ENCODE data around the gene IFT122. TPM values are rescaled to one million over a fixed set of nuclear protein-coding genes. Genes with fewer than 3 reads are reported as not detected.

Gene IFT122
- total RNA-seq, 2 experiments from 2014 or later, result 21.6 to 37.0 TPM

GRCh38 chr3:129485721-129486663, 46.0 kb downstream of the IFT122 start:
- Histone ChIP-seq H3K27ac (ENCODE audit: low read depth, low read length, poor library complexity, severe bottlenecking) (no peak overlapping the region), H2AFZ (ENCODE audit: low read length) (no peak overlapping the region), H3K79me2 (ENCODE audit: insufficient read depth, low read depth, low read length) (no peaks in the 10 kb centered on the region), H3K9me3 (ENCODE audit: low read length) (no peaks in the 10 kb centered on the region), H3K4me2 (ENCODE audit: low read length) (no peak overlapping the region), H4K20me1 (ENCODE audit: insufficient read depth, low read length) (no peaks in the 10 kb centered on the region), H3K4me3 (ENCODE audit: low read depth, low read length, poor library complexity, severe bottlenecking) (no peak overlapping the region), H3K9me2 (ENCODE audit: insufficient read depth, low read length) (no peaks in the 10 kb centered on the region), H3K4me1 (ENCODE audit: insufficient read depth, low read length, poor library complexity, severe bottlenecking) (no peaks in the 10 kb centered on the region), H3K36me3 (ENCODE audit: insufficient read depth, low read length) (peaks cover 7% of the 10 kb centered on the region)
- ChIA-PET POLR2A (interaction anchor here (1.5 kb wide), 1 partner anchor 16 kb away, joined by 3 read pairs; no protein-coding TSS in a partner anchor), CTCF (ENCODE audit: unreplicated experiment) (interaction anchor here (1.0 kb wide), 1 partner anchor 102 kb away, joined by 3 read pairs; no protein-coding TSS in a partner anchor)
- no peak for TF ChIP-seq CTCF (conservative IDR thresholded peaks at IDR 0.05; ENCODE audit: low read length)
- no peak for TF ChIP-seq EZH2phosphoT487 (IDR thresholded peaks at IDR 0.05; ENCODE audit: borderline replicate concordance, low read depth, low read length)
- BruUV-seq (replicated peaks), result no TSS peak
- intact Hi-C loops (cut with micrococcal nuclease; ENCODE audit: unreplicated experiment), result no loop called here
- DNase-seq (ENCODE audit: low spot score), result no peak

GRCh38 chr3:129486664-129487035, 46.6 kb downstream of the IFT122 start:
- intact Hi-C loops (cut with micrococcal nuclease; ENCODE audit: unreplicated experiment), result no loop called here
- Histone ChIP-seq H4K20me1 (ENCODE audit: insufficient read depth, low read length) (no peaks in the 10 kb centered on the region), H3K36me3 (ENCODE audit: insufficient read depth, low read length) (peaks cover 7% of the 10 kb centered on the region), H3K9me3 (ENCODE audit: low read length) (no peaks in the 10 kb centered on the region), H3K4me1 (ENCODE audit: insufficient read depth, low read length, poor library complexity, severe bottlenecking) (no peaks in the 10 kb centered on the region), H3K9me2 (ENCODE audit: insufficient read depth, low read length) (no peaks in the 10 kb centered on the region), H3K4me2 (ENCODE audit: low read length) (no peak overlapping the region), H2AFZ (ENCODE audit: low read length) (no peak overlapping the region), H3K79me2 (ENCODE audit: insufficient read depth, low read depth, low read length) (no peaks in the 10 kb centered on the region), H3K27ac (ENCODE audit: low read depth, low read length, poor library complexity, severe bottlenecking) (no peak overlapping the region), H3K4me3 (ENCODE audit: low read depth, low read length, poor library complexity, severe bottlenecking) (no peak overlapping the region)
- no peak for DNase-seq (ENCODE audit: low spot score)
- ChIA-PET POLR2A (no interaction called here), CTCF (ENCODE audit: unreplicated experiment) (interaction anchor here (1.0 kb wide), 1 partner anchor 103 kb away, joined by 3 read pairs; no protein-coding TSS in a partner anchor)
- no TSS peak for BruUV-seq (replicated peaks)
- TF ChIP-seq EZH2phosphoT487 (IDR thresholded peaks at IDR 0.05; ENCODE audit: borderline replicate concordance, low read depth, low read length) (no peak), CTCF (conservative IDR thresholded peaks at IDR 0.05; ENCODE audit: low read length) (no peak)
